Germinal center (tissue), 1 donor: Measurements from ENCODE around the gene SUGT1.

Experiments
- DNase-seq: peaks from one replicate; pipeline ENCODE4 v3.0.0; 2012; ENCODE audit warnings: mixed read lengths, low spot score

SUGT1 gene

DNA sequence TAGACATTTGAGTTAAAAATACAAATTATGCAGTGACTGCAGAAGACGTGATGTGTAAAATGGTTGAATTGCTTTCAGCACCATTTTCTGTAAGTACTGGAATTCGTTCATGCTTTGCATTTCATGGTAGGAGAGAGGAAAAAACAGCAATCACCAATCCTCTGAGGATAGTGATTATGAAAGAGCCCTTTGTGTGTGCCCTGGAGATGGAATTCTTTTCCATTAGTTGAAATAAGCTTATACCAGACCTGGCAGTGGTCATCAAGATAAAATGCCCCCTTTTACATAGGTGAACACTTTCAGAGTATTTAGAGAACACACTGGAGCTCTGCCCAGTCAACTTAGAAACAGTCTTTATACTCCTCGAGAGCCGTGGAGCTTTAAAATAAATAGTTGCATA, 85.3 kb downstream of the SUGT1 start:
- DNase-seq: no peak

DNA sequence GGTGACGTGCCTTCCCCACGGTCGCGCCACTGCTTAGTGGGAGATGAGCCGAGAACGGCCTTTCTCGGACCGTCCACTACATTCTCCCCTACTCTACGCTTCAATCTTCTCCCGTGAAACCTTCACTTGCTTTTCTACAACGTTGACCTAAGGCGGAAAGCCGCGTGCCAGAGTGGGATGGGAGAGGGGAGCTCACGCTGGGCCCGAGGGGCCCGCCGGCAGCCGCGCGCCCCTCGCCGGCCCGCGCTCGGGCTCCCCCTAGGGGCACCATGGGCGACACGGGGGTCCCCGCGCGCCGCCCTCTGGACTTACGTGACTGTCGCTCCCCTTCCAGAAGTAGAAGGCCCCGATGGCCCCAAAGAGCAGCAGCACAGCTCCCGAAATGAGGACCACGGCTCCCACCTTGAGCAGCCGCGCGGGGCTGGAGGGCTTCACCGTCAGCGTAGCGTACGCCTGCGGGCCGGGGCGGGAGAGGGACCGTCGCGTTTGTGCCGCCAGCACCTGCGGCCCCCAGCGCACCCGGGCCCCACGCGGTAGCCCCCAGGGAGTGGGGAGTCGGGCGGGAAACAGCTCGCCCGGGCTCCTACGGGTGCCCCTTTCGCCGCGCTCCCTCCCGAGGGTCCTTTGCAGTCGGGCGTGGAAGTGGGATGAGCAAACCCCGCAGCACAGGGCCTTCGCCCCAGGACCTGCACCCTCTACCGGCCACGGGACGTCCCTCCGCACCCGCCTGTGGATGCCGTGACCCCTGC, 86.3 kb downstream of the SUGT1 start:
- peak; percentile 54 for DNase-seq

DNA sequence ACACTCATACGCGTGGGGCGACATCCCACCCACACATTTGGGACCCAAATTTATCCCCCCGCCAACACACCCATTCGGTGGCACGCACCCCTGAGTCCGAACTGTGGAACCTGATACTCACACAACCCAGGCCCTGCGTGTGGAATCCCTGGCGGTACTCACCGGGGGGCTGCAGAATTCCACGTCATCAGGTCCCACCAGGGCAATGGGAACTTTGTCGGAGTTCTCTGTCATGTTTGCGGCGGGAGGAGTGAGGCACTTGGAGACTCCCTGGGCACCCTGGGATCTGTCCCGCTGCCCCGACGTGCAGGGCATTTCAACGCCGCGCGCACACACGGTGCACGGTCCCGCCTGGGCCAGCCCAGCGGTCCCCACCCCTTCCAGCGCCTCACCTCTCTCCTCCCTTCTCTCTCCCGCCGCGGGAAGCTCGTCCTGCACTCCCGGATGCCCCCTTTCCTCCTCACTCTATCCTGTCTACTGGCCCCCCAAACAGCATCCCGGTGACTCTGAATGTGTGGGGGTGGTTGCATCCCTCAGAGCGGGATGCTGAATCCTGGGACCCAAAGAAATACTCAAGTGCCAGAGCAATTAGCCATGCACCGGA, 86.9 kb downstream of the SUGT1 start, which contains the start of gene CNMD:
Gene CNMD, minus strand, starts transcription at position 353 of the 604 bp plus-strand sequence. Its CDS starts 119 bp downstream, at position 234.
- DNase-seq: peak; percentile 5

DNA sequence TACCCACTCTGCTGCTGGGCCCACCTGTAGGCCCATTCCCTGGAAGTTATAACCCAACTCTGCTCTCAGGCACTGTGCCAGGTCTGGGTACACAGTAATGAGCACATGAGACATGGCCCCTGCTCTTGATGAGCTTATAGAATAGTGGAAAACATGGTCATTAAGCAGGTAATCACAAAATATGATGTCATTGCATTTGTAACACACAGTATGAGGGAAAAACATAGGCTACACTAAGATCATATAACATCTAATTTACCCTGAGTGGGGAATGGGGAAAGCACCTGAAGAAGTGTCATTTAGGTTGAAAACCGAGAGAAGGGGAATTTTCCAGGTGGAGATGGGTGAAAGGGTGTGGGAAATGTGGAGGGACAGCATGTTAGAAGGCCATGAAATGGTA, 90.9 kb downstream of the SUGT1 start:
- DNase-seq: no peak

DNA sequence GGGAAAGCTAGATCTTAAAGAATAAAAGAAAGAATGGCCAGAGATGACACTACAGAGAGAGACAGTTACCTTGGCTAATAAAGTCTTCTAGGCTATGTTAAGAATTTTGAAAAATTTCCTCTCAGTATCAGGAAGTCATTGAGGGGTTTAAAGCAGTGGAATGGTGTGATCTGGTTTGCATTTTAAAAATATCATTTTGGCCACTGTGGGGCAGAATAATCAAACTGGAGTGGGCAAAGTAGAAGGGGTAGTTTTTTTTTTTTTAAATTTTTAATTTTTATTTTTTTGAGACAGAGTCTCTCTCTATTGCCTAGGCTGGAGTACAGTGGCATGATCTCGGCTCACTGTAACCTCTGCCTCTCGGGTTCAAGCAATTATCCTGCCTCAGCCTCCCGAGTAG, 91.4 kb downstream of the SUGT1 start:
- no peak for DNase-seq

DNA sequence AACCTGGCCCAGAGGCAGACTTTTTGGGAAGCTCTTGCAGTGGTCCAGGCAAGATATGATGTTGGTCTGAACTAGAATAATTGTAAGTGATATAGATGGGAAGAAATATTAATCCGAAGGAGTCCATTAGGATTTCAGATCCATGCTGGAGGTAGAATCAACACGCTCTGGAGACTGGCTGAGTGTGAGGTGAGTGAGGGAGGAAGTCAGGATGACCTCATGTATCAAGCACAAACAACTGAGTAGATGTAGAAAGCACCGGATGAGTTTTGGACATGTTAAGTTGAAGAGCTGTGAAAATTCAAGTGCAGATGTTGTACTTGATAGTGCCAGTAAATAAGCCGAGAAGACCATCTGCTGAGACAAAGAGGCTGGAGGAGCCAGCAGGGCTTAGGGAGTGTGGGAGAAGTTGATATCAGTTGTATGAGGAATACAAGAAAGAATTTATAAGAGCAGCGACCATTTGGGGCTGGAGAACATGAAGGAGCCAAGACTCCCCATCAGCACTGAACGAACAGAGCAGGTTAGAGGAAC, 92.3 kb downstream of the SUGT1 start:
- no peak for DNase-seq

DNA sequence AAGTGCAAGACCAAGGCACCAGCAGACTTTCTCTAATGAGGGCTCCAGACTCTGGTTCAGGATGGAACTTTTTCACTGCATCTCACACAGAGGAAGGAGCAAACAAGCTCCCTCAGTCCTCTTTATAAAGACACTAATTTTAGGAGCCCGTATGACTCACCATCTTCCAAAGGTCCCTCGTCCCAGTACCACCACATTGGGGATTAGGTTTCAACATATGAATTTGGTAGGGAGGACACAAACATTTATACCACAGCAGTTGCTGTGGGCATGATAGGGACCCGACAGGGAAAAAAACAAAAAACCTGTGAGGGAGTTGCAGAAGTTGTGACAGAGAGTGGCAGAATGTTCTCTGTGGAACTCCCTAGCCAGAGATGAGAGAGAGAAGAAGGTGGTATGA, 93.5 kb downstream of the SUGT1 start:
- no peak for DNase-seq

DNA sequence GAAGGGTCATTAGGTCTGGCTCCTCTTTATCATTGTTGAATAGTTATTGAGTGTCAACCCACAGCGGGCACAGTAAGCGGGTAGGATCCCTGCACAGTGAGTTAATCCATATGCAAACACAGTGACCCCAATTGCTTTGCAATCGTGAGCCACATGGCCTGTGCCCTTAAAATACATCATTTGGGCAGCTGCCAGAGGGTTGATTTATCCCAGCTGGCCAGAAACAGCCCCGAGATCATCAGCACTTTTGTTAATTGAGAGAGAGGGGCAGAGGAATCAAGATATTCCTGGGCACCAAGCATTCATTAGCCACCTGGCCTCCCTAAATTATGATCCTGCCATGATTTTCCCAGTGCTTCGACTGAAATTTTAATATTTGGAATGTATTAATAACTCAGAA, 96.8 kb downstream of the SUGT1 start:
- DNase-seq: no peak
